HG03558 (cell line): Measurements from ENCODE around the gene RASAL2.
"Not testable (repeated sequence)": the region's sequence is repeated elsewhere in the genome, so short reads cannot be mapped to it uniquely, and the experiment has no call there.

Experiments used
- ATAC-seq: cut with Tn5 transposase; IDR thresholded peaks from one replicate; pipeline ENCODE4 v1.9.1; 2021; ENCODE audit warnings: moderate number of reproducible peaks; ENCODE audit not compliant: unreplicated experiment; ENCODE audit errors: extremely low read depth

Gene RASAL2

DNA sequence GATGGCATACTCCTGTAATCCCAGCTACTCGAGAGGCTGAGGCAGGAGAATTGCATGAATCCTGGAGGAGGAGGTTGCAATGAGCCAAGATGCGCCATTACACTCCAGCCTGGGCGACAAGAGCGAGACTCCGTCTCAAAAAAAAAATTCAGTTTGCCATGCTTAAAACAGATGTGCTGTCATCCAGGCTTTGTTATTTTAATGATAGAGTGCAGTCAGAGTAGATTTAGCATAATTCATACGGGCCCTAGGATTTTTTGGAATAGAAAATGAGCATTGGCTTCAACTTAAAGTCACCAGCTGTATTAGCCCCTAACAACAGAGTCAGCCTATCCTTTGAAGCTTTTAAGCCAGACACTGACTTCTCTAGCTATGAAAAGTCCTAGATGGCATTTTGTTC lies 124.6 kb downstream of the RASAL2 start:
- no peak for ATAC-seq

DNA sequence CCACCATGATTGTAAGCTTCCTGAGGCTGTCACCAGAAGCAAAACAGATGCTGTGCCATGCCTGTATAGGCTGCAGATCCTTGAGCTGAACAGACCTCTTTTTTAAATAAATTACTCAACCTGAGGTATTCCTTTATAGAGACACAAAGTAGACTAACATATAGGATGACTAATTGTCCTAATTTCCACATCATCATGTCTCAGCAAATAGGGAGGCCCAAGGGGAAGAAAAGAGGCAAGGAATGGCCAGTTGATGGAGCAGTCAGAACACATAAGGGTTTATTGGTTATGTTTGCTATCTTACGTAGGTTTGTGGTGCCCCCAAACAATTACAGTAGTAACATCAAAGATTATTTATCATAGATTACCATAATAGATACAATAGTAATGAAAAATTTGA lies 126.2 kb downstream of the RASAL2 start:
- ATAC-seq, result no peak

DNA sequence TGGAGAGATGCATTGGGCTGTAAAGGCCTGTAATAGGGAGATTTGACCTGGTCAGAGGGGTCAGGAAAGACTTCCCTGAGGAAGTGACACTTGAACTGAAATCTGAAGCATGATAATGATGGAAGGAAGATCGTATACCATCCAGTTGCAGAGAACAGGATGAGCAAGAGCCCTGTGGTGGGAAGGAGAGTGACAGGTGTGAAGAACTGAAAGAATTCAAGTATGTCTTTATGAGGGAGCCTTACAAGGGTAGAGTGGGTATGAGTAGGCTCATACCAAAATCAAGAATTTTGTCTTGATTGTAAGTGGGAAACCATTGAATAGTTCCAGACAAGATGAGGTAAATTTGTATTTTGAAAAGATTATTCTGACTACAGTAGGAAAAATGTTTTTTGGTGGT lies 129.4 kb downstream of the RASAL2 start:
- no peak for ATAC-seq

DNA sequence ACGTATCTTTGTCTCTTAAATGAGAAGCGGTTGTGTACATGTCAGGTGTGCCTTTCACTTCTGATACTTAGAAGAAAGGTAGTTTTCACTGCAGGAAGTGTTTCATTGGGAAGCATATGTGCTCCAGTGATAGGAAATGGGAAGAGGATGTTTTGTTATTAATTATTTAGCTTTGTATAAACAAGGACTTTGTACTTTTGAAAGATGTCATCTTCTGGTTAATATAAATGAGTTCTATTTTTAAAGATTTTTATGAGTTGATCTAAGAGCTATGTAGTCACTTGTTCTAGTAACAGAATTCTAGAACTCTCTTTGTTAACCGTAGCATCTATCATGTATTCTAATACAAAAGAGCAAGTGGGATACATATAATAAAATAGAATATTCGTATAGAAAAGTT lies 130.5 kb downstream of the RASAL2 start:
- ATAC-seq, result no peak

- no peak for ATAC-seq
Observed at GRCh38 chr1:178230881-178231409, 137.0 kb downstream of the RASAL2 start.

- ATAC-seq, result no peak
Observed at GRCh38 chr1:178232108-178232507, 138.2 kb downstream of the RASAL2 start.

DNA sequence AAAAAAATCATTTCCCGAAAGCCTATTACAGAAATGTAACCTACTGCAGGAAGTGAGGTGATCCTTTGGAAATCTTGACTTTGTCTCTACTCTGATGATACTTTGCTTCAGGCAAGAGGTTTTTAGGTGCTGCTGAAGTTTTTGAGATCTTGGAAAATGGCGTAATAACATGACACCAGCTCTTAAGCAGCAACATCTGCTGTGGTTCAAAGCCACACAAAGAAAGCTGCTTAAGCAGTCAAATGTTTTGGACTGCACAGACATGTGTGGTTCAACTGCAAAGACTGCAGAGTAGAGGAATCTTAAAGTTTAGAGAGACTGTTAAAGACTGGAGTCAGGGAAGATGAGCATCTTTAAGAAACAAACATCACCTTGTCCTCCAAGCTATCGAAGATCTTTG lies 139.0 kb downstream of the RASAL2 start:
- no peak for ATAC-seq

- ATAC-seq, result no peak
Observed at GRCh38 chr1:178237121-178237520, 143.2 kb downstream of the RASAL2 start.

- no peak for ATAC-seq
Observed at GRCh38 chr1:178238722-178239510, 145.0 kb downstream of the RASAL2 start.

GRCh38 chr1:178241057-178241456 lies 147.2 kb downstream of the RASAL2 start:
- no peak for ATAC-seq

- no peak for ATAC-seq
Observed at GRCh38 chr1:178241837-178242236, 147.9 kb downstream of the RASAL2 start.

DNA sequence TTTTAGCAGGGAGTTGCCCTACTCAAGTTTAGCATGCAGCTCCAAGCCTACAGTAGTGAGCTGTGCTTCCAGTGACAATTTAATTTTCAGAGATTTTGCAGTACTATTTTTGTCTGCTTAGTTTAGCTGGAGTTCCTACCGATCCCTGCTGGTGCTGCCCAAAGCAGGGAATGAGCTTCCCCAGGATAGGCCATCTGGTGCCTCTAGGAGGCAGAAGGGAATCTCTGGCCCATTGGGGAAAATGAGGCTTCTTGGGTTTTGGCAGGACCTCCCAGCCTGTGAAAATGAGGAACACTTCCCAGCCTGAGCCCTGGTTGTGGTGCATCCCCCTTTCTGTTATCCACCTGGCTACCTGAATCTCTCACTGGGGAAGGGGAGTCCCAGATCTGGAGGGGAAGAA lies 149.2 kb downstream of the RASAL2 start:
- no peak for ATAC-seq

DNA sequence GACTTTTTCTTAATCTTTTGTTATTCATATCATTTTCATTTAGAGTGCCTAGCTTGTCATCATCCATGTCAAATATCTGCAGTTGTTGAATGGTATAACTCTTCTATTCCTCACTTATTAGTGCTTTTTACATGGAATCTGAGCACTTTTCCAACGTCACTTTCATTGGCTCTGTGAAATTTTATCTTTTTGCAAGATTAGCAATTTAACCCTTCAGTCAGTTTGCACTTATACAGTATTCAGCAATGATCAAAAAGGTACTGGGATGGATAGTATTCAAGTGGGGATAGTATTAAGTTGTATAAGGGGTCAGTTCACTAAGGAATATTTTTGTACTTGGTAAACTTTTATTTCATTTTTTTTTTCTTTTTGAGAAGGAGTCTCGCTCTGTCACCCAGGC lies 150.0 kb downstream of the RASAL2 start:
- no peak for ATAC-seq

DNA sequence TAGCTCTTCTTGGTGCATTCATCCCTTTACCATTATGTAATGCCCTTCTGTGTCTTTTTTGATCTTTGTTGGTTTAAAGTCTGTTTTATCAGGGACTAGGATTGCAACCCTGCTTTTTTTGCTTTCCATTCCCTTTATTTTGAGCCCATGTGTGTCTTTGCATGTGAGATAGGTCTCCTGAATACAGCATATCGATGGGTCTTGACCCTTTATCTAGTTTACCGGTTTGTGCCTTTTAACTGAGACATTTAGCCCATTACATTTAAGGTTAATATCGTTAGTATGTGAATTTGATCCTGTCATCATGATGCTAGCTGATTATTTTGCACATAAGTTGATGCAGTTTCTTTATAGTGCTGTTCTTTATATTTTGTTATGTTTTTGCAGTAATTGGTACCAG lies 154.4 kb downstream of the RASAL2 start:
- ATAC-seq, result not testable (repeated sequence)

DNA sequence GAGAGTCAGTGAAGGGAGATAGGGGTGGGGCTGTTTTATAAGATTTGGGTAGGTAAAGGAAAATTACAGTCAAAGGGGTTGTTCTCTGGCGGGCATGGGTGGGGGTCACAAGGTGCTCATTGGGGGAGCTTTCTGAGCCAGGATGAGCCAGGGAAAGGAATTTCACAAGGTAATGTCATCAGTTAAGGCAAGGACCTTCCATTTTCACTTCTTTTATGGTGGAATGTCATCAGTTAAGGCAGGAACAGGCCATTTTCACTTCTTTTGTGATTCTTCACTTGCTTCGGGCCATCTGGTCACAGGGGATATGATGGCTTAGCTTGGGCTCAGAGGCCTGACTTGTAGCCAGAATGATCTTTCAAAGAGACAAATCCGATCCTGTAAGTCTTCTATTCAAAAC lies 159.7 kb downstream of the RASAL2 start:
- not testable (repeated sequence) for ATAC-seq

DNA sequence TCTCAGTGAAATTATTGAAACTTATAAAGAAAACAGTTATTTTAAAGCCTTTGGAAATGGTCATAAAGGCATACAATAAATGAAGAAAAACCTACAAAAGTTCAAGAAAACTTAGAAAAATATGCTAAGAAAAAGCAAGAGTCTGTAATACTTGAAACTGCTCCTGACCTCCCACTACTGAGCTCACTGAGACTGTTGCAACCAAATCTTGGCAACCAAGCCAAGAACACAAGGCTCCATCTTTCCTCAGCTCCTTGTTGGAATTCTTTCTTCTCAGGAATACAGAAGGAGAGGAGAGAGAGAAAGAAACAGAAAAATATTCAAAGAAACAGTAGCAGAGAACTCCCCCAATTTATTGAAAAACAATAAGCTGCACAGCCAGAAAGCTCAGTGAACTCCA lies 160.5 kb downstream of the RASAL2 start:
- no peak for ATAC-seq

GRCh38 chr1:178258536-178258935 lies 164.6 kb downstream of the RASAL2 start:
- no peak for ATAC-seq

DNA sequence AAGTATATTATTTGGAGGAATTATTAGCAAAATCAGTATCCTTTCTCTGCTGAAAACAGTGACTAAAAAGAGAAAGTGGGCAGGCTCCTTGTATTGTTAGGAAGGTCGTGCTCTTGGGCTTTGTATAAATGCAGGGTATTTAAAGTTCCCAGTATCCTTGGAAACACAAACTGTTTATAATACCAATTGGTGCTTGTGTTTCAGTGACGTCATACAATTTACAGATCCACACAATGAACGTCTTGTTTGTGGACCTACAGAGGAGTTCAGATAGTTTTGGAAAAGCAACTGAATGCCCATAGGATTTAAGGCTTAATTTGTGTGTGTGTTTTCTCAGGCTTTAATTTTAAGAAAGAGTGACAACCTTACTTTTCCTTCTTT lies 168.2 kb downstream of the RASAL2 start:
- no peak for ATAC-seq

- ATAC-seq, result no peak
Observed at GRCh38 chr1:178263341-178263740, 169.4 kb downstream of the RASAL2 start.

DNA sequence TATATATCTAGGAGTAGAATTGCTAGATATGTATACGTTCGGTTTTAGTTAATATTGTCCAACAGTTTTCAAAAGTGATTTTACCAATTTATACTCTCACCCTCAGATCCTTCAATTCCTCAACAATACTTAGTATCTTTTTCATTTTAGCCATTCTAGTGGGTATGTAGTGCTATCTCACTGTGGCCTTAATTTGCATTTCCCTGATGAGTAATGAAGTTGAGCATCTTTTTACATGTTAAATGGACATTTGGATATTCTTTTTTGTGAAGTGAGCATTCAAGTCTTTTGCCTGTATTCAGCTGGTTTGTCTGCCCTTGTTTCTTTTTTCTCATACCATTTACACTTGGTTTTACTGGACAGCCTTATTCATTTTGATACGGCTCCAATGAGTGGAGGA lies 172.2 kb downstream of the RASAL2 start:
- no peak for ATAC-seq

GRCh38 chr1:178266619-178267066 lies 172.7 kb downstream of the RASAL2 start:
- ATAC-seq, result no peak

GRCh38 chr1:178267646-178268094 lies 173.8 kb downstream of the RASAL2 start:
- no peak for ATAC-seq
